Testis (tissue), 2 donors: Measurements from ENCODE around the gene AATK.

Experiments used
- CTCF ChIP-seq, 3 experiments: fragments of 450-650 bp in 2 of 3; fragments of 200-600 bp in 1 of 3; sonication (generic) in 1 of 3; IDR thresholded peaks; one replicate each; pipeline ENCODE4 v1.5.1; 2016 to 2019; ENCODE audit warnings: antibody characterized with exemption in 3 of 3, mild to moderate bottlenecking in 2 of 3, moderate library complexity in 1 of 3
- POLR2A ChIP-seq: fragments of 450-650 bp; IDR thresholded peaks from one replicate; pipeline ENCODE4 v1.6.1; 2017; ENCODE audit warnings: antibody characterized with exemption, mild to moderate bottlenecking, moderate library complexity

DNA sequence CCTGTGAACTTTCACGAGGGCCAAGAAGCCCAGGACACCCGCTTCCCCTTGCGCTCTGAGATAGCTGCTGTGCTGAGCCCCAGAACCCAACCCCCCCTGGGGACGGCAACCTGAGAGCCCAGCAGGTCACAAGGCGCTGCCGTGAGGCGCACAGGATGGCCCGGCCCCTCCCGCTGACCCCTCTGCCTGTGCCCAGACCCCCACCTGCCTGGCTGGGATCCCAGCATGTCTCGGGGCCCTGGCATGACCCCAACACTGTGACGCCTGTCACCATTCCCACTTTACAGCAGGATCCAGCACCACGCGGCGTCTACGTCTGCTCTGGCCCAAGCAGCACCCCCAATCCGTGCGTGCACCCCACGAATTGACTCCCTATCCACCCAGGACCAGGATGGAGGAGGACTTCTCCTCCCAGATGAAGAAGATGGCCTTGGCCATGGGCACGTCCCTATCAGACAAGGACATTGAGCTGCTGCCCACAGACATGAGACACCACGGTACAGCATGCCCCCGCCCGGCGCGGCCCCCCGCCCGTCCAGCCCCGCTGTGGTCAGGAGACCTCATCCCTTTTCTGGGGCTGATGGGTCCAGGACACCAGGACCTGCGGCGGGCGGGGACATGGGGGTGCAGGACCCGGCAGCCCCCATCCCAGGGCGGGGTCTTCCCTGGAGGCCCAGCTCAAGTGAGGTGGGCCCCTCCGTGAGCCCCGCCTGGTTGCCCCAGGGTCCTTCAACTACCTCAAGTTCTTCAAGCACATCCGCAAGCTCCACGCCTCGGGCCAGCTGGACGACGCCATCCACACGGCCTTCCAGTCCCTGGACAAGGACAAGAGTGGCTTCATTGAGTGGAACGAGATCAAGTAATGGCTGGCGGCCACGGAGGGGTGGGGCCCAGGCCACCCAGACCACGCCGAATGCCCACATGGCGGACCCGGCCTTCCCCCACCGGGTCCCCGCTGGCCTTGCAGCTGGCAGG lies 15.1 kb upstream of the AATK start:
- no peak for TF ChIP-seq POLR2A
- no peak for TF ChIP-seq CTCF (IDR thresholded peaks at IDR 0.05)
